Measurements from ENCODE around the gene ABCB7. TPM values are rescaled to one million over a fixed set of nuclear protein-coding genes. Genes with fewer than 3 reads are reported as not detected.

ABCB7 gene
- total RNA-seq, 6 experiments from 2014 or later, result 14.6 to 24.5 (median 19.8) TPM

DNA sequence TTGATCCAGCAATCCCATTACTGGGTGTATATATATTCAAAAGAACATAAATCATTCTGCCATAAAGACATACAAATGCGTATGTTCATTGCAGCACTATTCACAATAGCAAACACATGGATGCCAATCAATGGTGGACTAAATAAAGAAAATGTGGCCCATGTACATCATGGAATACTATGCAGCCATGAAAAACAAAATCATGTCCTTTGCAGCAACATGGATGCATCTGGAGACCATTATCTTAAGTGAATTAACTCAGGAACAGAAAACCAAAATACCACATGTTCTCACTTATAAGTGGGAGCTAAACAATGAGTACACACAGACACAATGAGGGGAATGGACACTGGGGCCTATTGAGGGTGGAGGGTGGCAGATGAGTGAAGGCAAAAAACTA, 81.6 kb downstream of the ABCB7 start:
- intact Hi-C loops (cut with DNase I), result no loop called here
- no peaks in the 10 kb centered on the region for H3K27me3 ChIP-seq
- no peak overlapping the region for H3K4me3 ChIP-seq
- no peaks in the 10 kb centered on the region for H3K9me3 ChIP-seq
- ATAC-seq, result no peak
- no peaks in the 10 kb centered on the region for H3K36me3 ChIP-seq
- DNase-seq, result no peak
- WGBS (ENCODE audit: insufficient coverage, low coverage, low lambda C conversion rate, missing lambda C conversion rate), result 33% methylated on average over 1 of the region's 1 CpG
- TF ChIP-seq POLR2A (IDR thresholded peaks at IDR 0.05), result no peak
- TF ChIP-seq CTCF (IDR thresholded peaks at IDR 0.05), result no peak
- H3K27ac ChIP-seq, result no peak overlapping the region
- H3K4me1 ChIP-seq, result no peaks in the 10 kb centered on the region

GRCh38 chrX:75071334-75071733, 84.7 kb downstream of the ABCB7 start:
- Histone ChIP-seq H3K27ac (no peak overlapping the region), H3K36me3 (no peaks in the 10 kb centered on the region), H3K4me1 (no peaks in the 10 kb centered on the region), H3K9me3 (no peaks in the 10 kb centered on the region), H3K4me3 (no peak overlapping the region), H3K27me3 (no peaks in the 10 kb centered on the region)
- no peak for TF ChIP-seq POLR2A (IDR thresholded peaks at IDR 0.05)
- 57% methylated on average over 3 of the region's 3 CpGs for WGBS (ENCODE audit: insufficient coverage, low coverage, low lambda C conversion rate, missing lambda C conversion rate)
- DNase-seq, result no peak
- intact Hi-C loops (cut with DNase I), result no loop called here
- ATAC-seq, result no peak

GRCh38 chrX:75067931-75068330, 88.2 kb downstream of the ABCB7 start:
- Histone ChIP-seq H3K27me3 (no peaks in the 10 kb centered on the region), H3K9me3 (no peaks in the 10 kb centered on the region), H3K36me3 (no peaks in the 10 kb centered on the region), H3K4me1 (no peaks in the 10 kb centered on the region), H3K27ac (no peak overlapping the region), H3K4me3 (no peak overlapping the region)
- ATAC-seq (no peak), DNase-seq (no peak)
- 70% methylated on average over 2 of the region's 2 CpGs for WGBS (ENCODE audit: insufficient coverage, low coverage, low lambda C conversion rate, missing lambda C conversion rate)
- intact Hi-C loops (cut with DNase I), result no loop called here
- TF ChIP-seq CTCF (IDR thresholded peaks at IDR 0.05), result no peak
- TF ChIP-seq POLR2A (IDR thresholded peaks at IDR 0.05), result no peak

GRCh38 chrX:75061701-75062100, 94.4 kb downstream of the ABCB7 start:
- intact Hi-C loops (cut with DNase I), result no loop called here
- WGBS (ENCODE audit: insufficient coverage, low coverage, low lambda C conversion rate, missing lambda C conversion rate), result 57% methylated on average over 1 of the region's 1 CpG
- ATAC-seq, result no peak
- TF ChIP-seq CTCF (IDR thresholded peaks at IDR 0.05) (no peak), POLR2A (IDR thresholded peaks at IDR 0.05) (no peak)
- Histone ChIP-seq H3K27me3 (no peaks in the 10 kb centered on the region), H3K36me3 (peaks cover 0 to 5% (median 0%) of the 10 kb centered on the region in 4 donors), H3K9me3 (no peaks in the 10 kb centered on the region), H3K4me1 (no peaks in the 10 kb centered on the region), H3K27ac (no peak overlapping the region), H3K4me3 (no peak overlapping the region)
- DNase-seq, result no peak

GRCh38 chrX:75051047-75051446, 105.0 kb downstream of the ABCB7 start:
- intact Hi-C loops (cut with DNase I), result no loop called here
- H3K36me3 ChIP-seq, result no peaks in the 10 kb centered on the region
- no peak overlapping the region for H3K27ac ChIP-seq
- DNase-seq (no peak), ATAC-seq (no peak)
- H3K9me3 ChIP-seq, result no peaks in the 10 kb centered on the region
- no peaks in the 10 kb centered on the region for H3K4me1 ChIP-seq
- no peaks in the 10 kb centered on the region for H3K27me3 ChIP-seq
- WGBS (ENCODE audit: insufficient coverage, low coverage, low lambda C conversion rate, missing lambda C conversion rate), result 69% methylated on average over 1 of the region's 1 CpG
- TF ChIP-seq CTCF (IDR thresholded peaks at IDR 0.05) (no peak), POLR2A (IDR thresholded peaks at IDR 0.05) (no peak)
- H3K4me3 ChIP-seq, result no peak overlapping the region
